OCI-LY3 (cell line): ENCODE results near the gene MPIG6B.
A peak's percentile ranks its signal among the peaks of the same experiment; 100 is the strongest.

ENCODE experiments used
- H2AFZ ChIP-seq: fragments of 200-600, 300-600 bp; shearing (Covaris generic); 2 replicates; pipeline ENCODE4 v1.6.0; 2014; ENCODE audit warnings: antibody characterized with exemption, low read depth, low read length
- H3K27ac ChIP-seq: fragments of 200-600, 300-600 bp; sonication (generic); 2 replicates; pipeline ENCODE4 v1.5.1; 2014; ENCODE audit warnings: mild to moderate bottlenecking, low read length, moderate library complexity, mixed read lengths
- H3K27me3 ChIP-seq: fragments of 200-600, 300-600 bp; sonication (generic); 2 replicates; pipeline ENCODE4 v1.6.1; 2014; ENCODE audit warnings: low read depth, low read length, mixed read lengths
- H3K36me3 ChIP-seq: fragments of 200-600, 300-600 bp; sonication (generic); replicated peaks from 2 replicates; pipeline ENCODE3; 2014; ENCODE audit warnings: low read depth, low read length, mixed read lengths
- H3K4me1 ChIP-seq: fragments of 300-600, 200-600 bp; sonication (generic); 2 replicates; pipeline ENCODE4 v1.6.1; 2014; ENCODE audit warnings: low read length, mixed read lengths
- H3K4me2 ChIP-seq: fragments of 200-600, 300-600 bp; sonication (generic); 2 replicates; pipeline ENCODE4 v1.6.1; 2014; ENCODE audit warnings: low read length, mixed read lengths
- H3K4me3 ChIP-seq: fragments of 300-600, 200-600 bp; sonication (generic); 2 replicates; pipeline ENCODE4 v1.5.1; 2014; ENCODE audit warnings: antibody characterized with exemption, mild to moderate bottlenecking, low read length, moderate library complexity
- H3K79me2 ChIP-seq: fragments of 300-600, 200-600 bp; shearing (Covaris generic); 2 replicates; pipeline ENCODE4 v1.6.1; 2014; ENCODE audit warnings: mild to moderate bottlenecking, low read length, mixed read lengths
- H3K9ac ChIP-seq: fragments of 300-600, 200-600 bp; shearing (Covaris generic); 2 replicates; pipeline ENCODE4 v1.6.0; 2014; ENCODE audit warnings: mild to moderate bottlenecking, low read length, moderate library complexity
- H3K9me3 ChIP-seq: fragments of 200-600, 300-600 bp; shearing (Covaris generic); 2 replicates; pipeline ENCODE4 v1.6.1; 2014; ENCODE audit warnings: low read length, mixed read lengths; ENCODE audit not compliant: insufficient read depth
- H4K20me1 ChIP-seq: fragments of 200-600, 300-600 bp; sonication (generic); 2 replicates; pipeline ENCODE4 v1.6.1; 2016; ENCODE audit warnings: low read length, mixed read lengths; ENCODE audit not compliant: insufficient read depth
- EZH2phosphoT487 ChIP-seq: fragments of 200-600 bp; shearing (Covaris generic); IDR thresholded peaks from 2 replicates; pipeline ENCODE4 v1.6.1; 2018; ENCODE audit warnings: antibody characterized with exemption, mixed run types, low read depth
- TF ChIP-seq, protein P1 (sequence below): fragments of 200-600, 300-600 bp; sonication (generic); IDR thresholded peaks from 2 replicates; pipeline ENCODE4 v1.5.1; 2014; ENCODE audit warnings: antibody characterized with exemption, low read length, low read depth

The MPIG6B gene

DNA sequence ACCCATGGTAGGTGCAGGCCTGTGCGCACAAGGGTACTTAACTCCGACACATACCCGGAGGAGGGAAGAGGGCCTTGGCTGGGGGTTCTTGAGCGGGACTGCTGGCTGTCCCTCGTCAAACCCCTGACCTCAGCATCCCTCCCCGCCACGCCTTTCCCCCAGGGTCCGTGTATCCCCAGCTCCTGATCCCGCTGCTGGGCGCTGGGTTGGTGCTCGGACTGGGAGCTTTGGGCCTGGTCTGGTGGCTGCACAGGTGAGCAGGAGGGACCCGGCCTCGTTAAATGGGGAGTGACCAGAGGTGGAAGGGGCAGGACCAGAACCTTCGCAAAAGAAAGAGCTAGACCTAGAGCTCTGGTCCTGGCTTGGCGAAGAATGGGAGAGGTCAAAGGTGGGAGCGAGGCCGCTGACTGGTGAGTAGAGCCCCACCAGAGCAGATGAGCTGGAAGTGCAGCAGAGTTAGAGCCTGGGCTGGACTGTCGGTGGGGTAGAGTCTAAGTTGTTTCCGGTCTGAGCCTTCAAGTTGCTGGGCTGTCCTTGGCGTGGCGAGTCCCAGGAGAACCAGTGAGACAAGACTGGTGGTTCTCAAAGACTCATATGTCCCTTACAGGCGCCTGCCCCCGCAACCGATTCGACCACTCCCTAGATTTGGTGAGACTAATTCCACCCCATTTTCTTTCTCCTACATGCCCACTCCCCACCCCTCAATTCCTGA, 963 bp downstream of the MPIG6B start:
- Histone ChIP-seq H2AFZ (no peak overlapping the region), H3K27me3 (no peaks in the 10 kb centered on the region), H4K20me1 (0 out of 2 replicates have a peak, but pooled peaks cover 5% of the 10 kb centered on the region), H3K9me3 (no peaks in the 10 kb centered on the region), H3K79me2 (no peaks in the 10 kb centered on the region), H3K4me1 (peaks cover 22% of the 10 kb centered on the region), H3K4me2 (no peak overlapping the region), H3K4me3 (no peak overlapping the region), H3K36me3 (peaks cover 15% of the 10 kb centered on the region), H3K27ac (no peak overlapping the region), H3K9ac (no peak overlapping the region)
- no peak for TF ChIP-seq EZH2phosphoT487
- TF ChIP-seq, protein P1, sequence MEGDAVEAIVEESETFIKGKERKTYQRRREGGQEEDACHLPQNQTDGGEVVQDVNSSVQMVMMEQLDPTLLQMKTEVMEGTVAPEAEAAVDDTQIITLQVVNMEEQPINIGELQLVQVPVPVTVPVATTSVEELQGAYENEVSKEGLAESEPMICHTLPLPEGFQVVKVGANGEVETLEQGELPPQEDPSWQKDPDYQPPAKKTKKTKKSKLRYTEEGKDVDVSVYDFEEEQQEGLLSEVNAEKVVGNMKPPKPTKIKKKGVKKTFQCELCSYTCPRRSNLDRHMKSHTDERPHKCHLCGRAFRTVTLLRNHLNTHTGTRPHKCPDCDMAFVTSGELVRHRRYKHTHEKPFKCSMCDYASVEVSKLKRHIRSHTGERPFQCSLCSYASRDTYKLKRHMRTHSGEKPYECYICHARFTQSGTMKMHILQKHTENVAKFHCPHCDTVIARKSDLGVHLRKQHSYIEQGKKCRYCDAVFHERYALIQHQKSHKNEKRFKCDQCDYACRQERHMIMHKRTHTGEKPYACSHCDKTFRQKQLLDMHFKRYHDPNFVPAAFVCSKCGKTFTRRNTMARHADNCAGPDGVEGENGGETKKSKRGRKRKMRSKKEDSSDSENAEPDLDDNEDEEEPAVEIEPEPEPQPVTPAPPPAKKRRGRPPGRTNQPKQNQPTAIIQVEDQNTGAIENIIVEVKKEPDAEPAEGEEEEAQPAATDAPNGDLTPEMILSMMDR = no peak

DNA sequence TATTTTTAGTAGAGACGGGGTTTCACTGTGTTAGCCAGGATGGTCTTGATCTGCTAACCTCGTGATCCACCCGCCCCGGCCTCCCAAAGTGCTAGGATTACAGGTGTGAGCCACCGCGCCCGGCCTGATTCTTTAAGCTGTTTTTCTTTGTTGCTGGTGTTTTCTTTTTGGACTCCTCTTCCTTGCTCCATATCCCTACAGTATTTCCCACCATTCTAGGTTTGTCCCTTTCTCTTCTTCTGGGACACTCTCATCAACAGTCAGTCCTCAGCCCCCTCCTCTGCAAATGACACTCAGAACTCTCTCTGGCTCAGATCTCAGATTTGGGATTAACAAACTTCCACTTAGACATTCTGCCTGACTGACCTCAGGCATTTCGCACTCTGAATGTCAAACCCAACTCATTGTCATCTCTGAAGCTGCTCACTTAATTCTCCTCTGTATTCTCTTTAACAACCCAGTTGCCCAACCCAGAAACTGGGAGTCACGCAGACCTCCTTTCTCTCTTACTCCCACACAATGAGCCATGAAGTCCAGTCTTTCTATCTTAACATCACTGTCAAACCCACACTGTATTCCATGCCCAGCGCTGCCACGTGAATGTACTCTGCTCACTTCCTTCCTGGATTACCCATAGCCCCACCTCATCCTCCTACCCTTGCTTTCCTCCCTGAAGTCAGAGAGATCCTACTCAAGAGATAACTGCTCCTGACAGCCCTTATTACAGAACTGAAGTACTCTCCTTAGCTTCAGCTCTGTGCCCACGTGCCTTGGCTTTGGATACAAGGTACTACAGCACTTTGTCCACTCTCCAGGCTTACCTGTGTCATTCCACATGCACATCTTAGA, 2.6 kb downstream of the MPIG6B start:
- Histone ChIP-seq H3K9ac (no peak overlapping the region), H3K4me2 (no peak overlapping the region)

DNA sequence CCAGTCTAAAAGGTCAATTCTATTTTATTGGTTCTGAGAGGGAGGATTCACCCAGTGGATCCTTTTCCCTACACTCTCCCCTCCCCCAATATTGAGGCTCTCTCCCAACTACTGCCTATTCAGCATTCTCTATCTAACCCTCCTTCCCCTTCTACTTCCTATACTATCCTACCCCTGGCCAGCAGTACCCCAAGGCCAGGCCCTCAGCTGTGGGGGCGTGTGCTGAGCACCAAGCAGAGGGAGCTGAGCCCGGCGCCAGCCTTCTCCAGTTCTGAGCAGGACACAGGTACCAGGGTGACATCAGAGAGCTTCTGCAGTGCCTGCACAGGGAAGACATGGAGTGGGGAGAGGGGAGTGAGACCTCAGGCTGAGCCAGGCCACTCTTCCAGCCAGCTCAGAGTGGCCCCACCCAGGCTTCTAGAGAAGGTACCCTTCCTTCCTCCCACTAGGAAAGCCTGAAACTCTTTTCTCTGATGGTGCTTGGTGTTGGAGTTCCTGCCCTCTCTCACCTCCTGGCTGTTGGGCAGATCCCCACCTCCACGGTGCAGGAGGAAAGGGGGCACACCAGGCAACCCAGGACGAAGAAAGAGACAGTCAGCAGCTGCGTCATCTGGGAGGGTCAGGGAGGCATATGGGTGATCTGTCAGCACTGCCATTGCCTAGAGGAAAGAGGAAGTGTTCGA, 4.0 kb downstream of the MPIG6B start:
- TF ChIP-seq EZH2phosphoT487 = no peak
- TF ChIP-seq, protein P1 = no peak
- H3K27me3 ChIP-seq = no peaks in the 10 kb centered on the region
- H3K27ac ChIP-seq = peak overlapping the region; percentile 75
- H3K79me2 ChIP-seq = no peaks in the 10 kb centered on the region
- H3K4me3 ChIP-seq = no peak overlapping the region
- peaks cover 30% of the 10 kb centered on the region for H3K4me1 ChIP-seq
- 0 out of 2 replicates have a peak, but pooled peaks cover 5% of the 10 kb centered on the region for H4K20me1 ChIP-seq
- H2AFZ ChIP-seq = no peak overlapping the region
- peak overlapping the region; percentile 48 for H3K4me2 ChIP-seq
- no peak overlapping the region for H3K9ac ChIP-seq
- peaks cover 32% of the 10 kb centered on the region for H3K36me3 ChIP-seq
- no peaks in the 10 kb centered on the region for H3K9me3 ChIP-seq

More for the DNA sequence above, 2.6 kb downstream of the MPIG6B start:
- no peak overlapping the region for H3K4me3 ChIP-seq
- H3K4me1 ChIP-seq = peaks cover 30% of the 10 kb centered on the region
- no peaks in the 10 kb centered on the region for H3K27me3 ChIP-seq
- no peaks in the 10 kb centered on the region for H3K9me3 ChIP-seq
- H3K27ac ChIP-seq = no peak overlapping the region
- peaks cover 23% of the 10 kb centered on the region for H3K36me3 ChIP-seq
- no peaks in the 10 kb centered on the region for H3K79me2 ChIP-seq
- no peak overlapping the region for H2AFZ ChIP-seq
- no peak for TF ChIP-seq EZH2phosphoT487
- H4K20me1 ChIP-seq = 0 out of 2 replicates have a peak, but pooled peaks cover 5% of the 10 kb centered on the region

DNA sequence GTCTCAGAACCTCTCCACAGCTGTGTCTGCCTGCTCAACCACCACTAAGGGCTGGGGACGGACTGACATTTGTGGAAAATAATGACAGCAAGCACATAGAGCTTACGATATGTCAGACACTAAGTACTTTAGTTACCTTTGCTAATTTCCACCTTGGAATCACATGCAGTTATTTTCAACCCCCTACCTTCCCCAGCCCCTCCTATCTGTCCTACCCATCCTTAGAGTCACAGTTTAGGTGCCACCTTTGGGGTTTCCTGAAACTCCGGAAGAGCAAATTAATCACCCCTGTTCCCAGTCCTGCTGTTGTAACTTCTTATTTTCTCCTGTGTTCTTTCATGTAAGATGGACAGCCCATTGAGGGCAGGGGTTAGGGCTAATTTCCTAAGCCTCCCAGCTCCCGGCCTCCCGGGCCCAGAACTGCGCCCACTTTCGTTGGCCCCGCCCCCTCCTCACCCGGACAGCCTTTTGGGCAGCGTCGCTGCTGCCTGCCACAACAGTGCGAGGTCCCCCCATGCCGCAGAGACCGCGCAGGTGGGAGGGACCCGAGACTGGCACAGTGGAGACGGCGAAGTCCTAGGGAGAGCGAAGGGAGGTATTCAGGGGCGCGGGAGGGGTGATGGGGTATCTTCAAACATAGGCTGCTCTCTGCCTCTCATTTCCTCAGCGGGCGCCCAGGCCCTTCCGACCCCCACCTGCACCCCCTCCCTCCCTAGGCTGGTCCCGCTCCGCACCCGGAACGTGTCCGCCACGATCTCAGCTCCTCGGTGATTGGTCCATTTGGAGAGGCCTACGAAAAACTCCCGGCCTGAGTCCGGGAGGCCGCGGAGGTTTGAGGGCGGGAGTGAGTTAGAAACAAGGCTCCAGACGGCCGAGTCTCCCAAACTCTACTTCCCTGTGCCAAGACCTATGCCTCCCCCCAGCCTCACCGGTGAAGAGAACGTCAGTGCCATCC, 4.8 kb downstream of the MPIG6B start:
- H3K9ac ChIP-seq = 0 out of 2 replicates have a peak overlapping the region, but pooled peaks have one; percentile 18
- peaks cover 33% of the 10 kb centered on the region for H3K36me3 ChIP-seq
- no peak overlapping the region for H3K4me3 ChIP-seq
- H3K4me2 ChIP-seq = peak overlapping the region; percentile 48
- peak overlapping the region; percentile 75 for H3K27ac ChIP-seq
- H3K4me1 ChIP-seq = peaks cover 30% of the 10 kb centered on the region
- H3K27me3 ChIP-seq = no peaks in the 10 kb centered on the region
- H3K9me3 ChIP-seq = no peaks in the 10 kb centered on the region
- TF ChIP-seq, protein P1 = no peak
- no peak for TF ChIP-seq EZH2phosphoT487
- H2AFZ ChIP-seq = no peak overlapping the region
- no peaks in the 10 kb centered on the region for H3K79me2 ChIP-seq
- 0 out of 2 replicates have a peak, but pooled peaks cover 5% of the 10 kb centered on the region for H4K20me1 ChIP-seq
